Endothelial cell of umbilical vein (primary cell): Measurements from ENCODE around the gene UBL3. TPM values are rescaled to one million over a fixed set of nuclear protein-coding genes. Genes with fewer than 3 reads are reported as not detected.

Source experiments
- BruUV-seq: library from RNA; stranded (reverse); fragments of 400-500 nt; replicated peaks from 2 replicates; lab custom pipeline; 2021; lab: Mats Ljungman, UMichigan
- CTCF ChIA-PET: fragments of 300-600, 350-600 bp; sonication (Branson Sonifier 250); formaldehyde crosslinking; loops from one replicate; lab custom pipeline; 2021; ENCODE audit warnings: antibody characterized with exemption, inconsistent platforms; lab: Charles Lee
- POLR2A ChIA-PET: fragments of 300-600, 350-600 bp; sonication (Branson Sonifier 250); formaldehyde crosslinking; loops from one replicate; lab custom pipeline; 2021; ENCODE audit warnings: antibody characterized with exemption, inconsistent platforms; lab: Charles Lee
- DNase-seq: peaks from one replicate; pipeline ENCODE4 v3.0.0-alpha.2; 2011; ENCODE audit warnings: low read depth, low spot score
- FAIRE-seq: peaks from 2 replicates; lab custom pipeline; 2011; peaks lifted over from hg19 to GRCh38; lab: Jason Lieb, UNC
- H2AFZ ChIP-seq: 2 replicates; pipeline ENCODE4 v1.6.0; 2012; ENCODE audit warnings: low read depth, low read length, control low read depth, inconsistent platforms
- H3K27ac ChIP-seq: 2 replicates; pipeline ENCODE4 v1.5.1; 2011; ENCODE audit warnings: low read depth, mild to moderate bottlenecking, control low read depth, low read length, moderate library complexity; ENCODE audit not compliant: insufficient read depth
- H3K27me3 ChIP-seq, 2 experiments: 2 replicates each; pipeline versions ENCODE4 v1.6.0 to v1.6.1; 2011; ENCODE audit warnings: low read length in 2 of 2, mixed read lengths in 1 of 2; ENCODE audit not compliant: control insufficient read depth in 2 of 2, insufficient read depth in 2 of 2
- H3K36me3 ChIP-seq, 2 experiments: 2 replicates in 1 of 2; 3 replicates in 1 of 2; pipeline ENCODE4 v1.5.1; 2011; ENCODE audit warnings: low read length in 2 of 2, mild to moderate bottlenecking in 1 of 2, moderate library complexity in 1 of 2; ENCODE audit not compliant: control insufficient read depth in 2 of 2, insufficient read depth in 2 of 2; ENCODE audit errors: extremely low read depth in 1 of 2
- H3K4me1 ChIP-seq: 3 replicates; pipeline ENCODE4 v1.5.1; 2011; ENCODE audit warnings: mild to moderate bottlenecking, low read length; ENCODE audit not compliant: control insufficient read depth, insufficient read depth; ENCODE audit errors: extremely low read depth
- H3K4me2 ChIP-seq: 2 replicates; pipeline ENCODE4 v1.6.1; 2011; ENCODE audit warnings: low read length, control low read depth, mixed read lengths; ENCODE audit not compliant: insufficient read depth
- H3K4me3 ChIP-seq, 3 experiments: fragments of 200-600 bp in 1 of 3; sonication (generic), shearing (Covaris generic) in 1 of 3; replicated peaks in 1 of 3; 2 replicates each; pipeline ENCODE4 v1.5.1; 2011 to 2016; ENCODE audit warnings: control low read depth in 3 of 3, low read length in 3 of 3, mild to moderate bottlenecking in 2 of 3, inconsistent platforms in 1 of 3, low read depth in 1 of 3, moderate library complexity in 1 of 3; ENCODE audit not compliant: insufficient read depth in 1 of 3
- H3K79me2 ChIP-seq: 2 replicates; pipeline ENCODE4 v1.6.0; 2012; ENCODE audit warnings: low read length, inconsistent platforms; ENCODE audit not compliant: control insufficient read depth, insufficient read depth
- H3K9ac ChIP-seq: replicated peaks from 2 replicates; pipeline ENCODE3; 2011; ENCODE audit warnings: low read length, control low read depth; ENCODE audit not compliant: insufficient read depth; ENCODE audit errors: extremely low read depth
- H3K9me1 ChIP-seq: replicated peaks from 3 replicates; pipeline ENCODE4 v1.6.0; 2011; ENCODE audit warnings: mild to moderate bottlenecking, low read length; ENCODE audit not compliant: control insufficient read depth, insufficient read depth; ENCODE audit errors: extremely low read depth
- H3K9me3 ChIP-seq: replicated peaks from 2 replicates; pipeline ENCODE4 v1.5.1; 2012; ENCODE audit warnings: low read length, inconsistent platforms; ENCODE audit not compliant: control insufficient read depth, insufficient read depth
- H4K20me1 ChIP-seq: replicated peaks from 2 replicates; pipeline ENCODE3; 2011; ENCODE audit warnings: mild to moderate bottlenecking, low read length; ENCODE audit not compliant: control insufficient read depth, insufficient read depth; ENCODE audit errors: extremely low read depth
- EZH2 ChIP-seq: IDR thresholded peaks from 2 replicates; pipeline ENCODE4 v1.6.1; 2012; ENCODE audit warnings: borderline replicate concordance, low read depth, mild to moderate bottlenecking, moderate library complexity, low read length, inconsistent platforms; ENCODE audit not compliant: severe bottlenecking
- FOS ChIP-seq: IDR thresholded peaks from 2 replicates; pipeline ENCODE4 v1.6.1; 2011; ENCODE audit warnings: mild to moderate bottlenecking, low read length, moderate library complexity, borderline replicate concordance; ENCODE audit not compliant: insufficient read depth
- GATA2 ChIP-seq: IDR thresholded peaks from 2 replicates; pipeline ENCODE4 v1.7.0; 2011; ENCODE audit warnings: low read depth, mild to moderate bottlenecking, moderate library complexity, mixed read lengths, low read length; ENCODE audit not compliant: insufficient read length, insufficient read depth
- JUN ChIP-seq: IDR thresholded peaks from 2 replicates; pipeline ENCODE4 v1.6.1; 2011; ENCODE audit warnings: borderline replicate concordance, low read depth; ENCODE audit not compliant: insufficient read length, insufficient read depth
- MYC ChIP-seq: IDR thresholded peaks from one replicate; pipeline ENCODE4 v1.6.1; 2011; ENCODE audit warnings: mild to moderate bottlenecking, low read depth, low read length
- POLR2A ChIP-seq: IDR thresholded peaks from 2 replicates; pipeline ENCODE4 v1.6.1; 2012; ENCODE audit warnings: low read depth, mild to moderate bottlenecking, control low read depth, low read length
- POLR2AphosphoS5 ChIP-seq: IDR thresholded peaks from 2 replicates; pipeline ENCODE4 v1.6.1; 2012; ENCODE audit warnings: low read depth, mild to moderate bottlenecking, control low read depth, low read length, moderate library complexity; ENCODE audit not compliant: insufficient read depth
- dilution Hi-C: fragments of 300-500 bp; cut with MboI; formaldehyde crosslinking; loops from one replicate; pipeline ENCODE4 v1.15.0; 2019; ENCODE audit warnings: low sequenced_read_pairs; ENCODE audit not compliant: extremely low pct_ligation_motif_present
- intact Hi-C: fragments of 100-400 bp; cut with micrococcal nuclease; formaldehyde crosslinking; loops from one replicate; pipeline ENCODE4 v1.10.0; 2022
- polyA plus RNA-seq, 4 experiments: library from polyadenylated mRNA; depleted of rRNA in 3 of 4; stranded (reverse) in 3 of 4; unstranded in 1 of 4; fragments of >200 nt; gene quantifications; 2 replicates each; pipeline versions ENCODE4 v1.2.1 to v1.2.3, GENCODE V29; 2011 to 2012; ENCODE audit warnings: missing spikeins in 1 of 4
- total RNA-seq: library from RNA; stranded (reverse); gene quantifications from 2 replicates; pipeline ENCODE4 v1.2.3, GENCODE V29; 2021
- TF ChIP-seq, protein P1 (sequence below): IDR thresholded peaks from 2 replicates; pipeline ENCODE4 v1.6.1; 2011; ENCODE audit not compliant: insufficient read depth, insufficient read length
- TF ChIP-seq, protein P2 (sequence below), 2 donors: IDR thresholded peaks; 1 replicate in 1 of 2; 2 replicates in 1 of 2; pipeline ENCODE4 v1.5.1; 2011; ENCODE audit warnings: low read length in 2 of 2, mild to moderate bottlenecking in 2 of 2, moderate library complexity in 2 of 2, control low read depth in 1 of 2, inconsistent platforms in 1 of 2, low read depth in 1 of 2; ENCODE audit not compliant: insufficient read depth in 1 of 2; ENCODE audit errors: extremely low read depth in 1 of 2

UBL3 gene
- total and polyA plus RNA-seq, 2 donors (not counting 3 experiments of a cell fraction or from before 2014, with no cell fraction given): 4.8 to 11.8 TPM

GRCh38 chr13:29782798-29783197, 67.6 kb downstream of the UBL3 start:
- TF ChIP-seq POLR2AphosphoS5: no peak
- TF ChIP-seq, protein P1, sequence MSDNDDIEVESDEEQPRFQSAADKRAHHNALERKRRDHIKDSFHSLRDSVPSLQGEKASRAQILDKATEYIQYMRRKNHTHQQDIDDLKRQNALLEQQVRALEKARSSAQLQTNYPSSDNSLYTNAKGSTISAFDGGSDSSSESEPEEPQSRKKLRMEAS: no peak
- no peak for TF ChIP-seq GATA2
- TF ChIP-seq MYC: no peak
- TF ChIP-seq EZH2: no peak
- TF ChIP-seq, protein P2, sequence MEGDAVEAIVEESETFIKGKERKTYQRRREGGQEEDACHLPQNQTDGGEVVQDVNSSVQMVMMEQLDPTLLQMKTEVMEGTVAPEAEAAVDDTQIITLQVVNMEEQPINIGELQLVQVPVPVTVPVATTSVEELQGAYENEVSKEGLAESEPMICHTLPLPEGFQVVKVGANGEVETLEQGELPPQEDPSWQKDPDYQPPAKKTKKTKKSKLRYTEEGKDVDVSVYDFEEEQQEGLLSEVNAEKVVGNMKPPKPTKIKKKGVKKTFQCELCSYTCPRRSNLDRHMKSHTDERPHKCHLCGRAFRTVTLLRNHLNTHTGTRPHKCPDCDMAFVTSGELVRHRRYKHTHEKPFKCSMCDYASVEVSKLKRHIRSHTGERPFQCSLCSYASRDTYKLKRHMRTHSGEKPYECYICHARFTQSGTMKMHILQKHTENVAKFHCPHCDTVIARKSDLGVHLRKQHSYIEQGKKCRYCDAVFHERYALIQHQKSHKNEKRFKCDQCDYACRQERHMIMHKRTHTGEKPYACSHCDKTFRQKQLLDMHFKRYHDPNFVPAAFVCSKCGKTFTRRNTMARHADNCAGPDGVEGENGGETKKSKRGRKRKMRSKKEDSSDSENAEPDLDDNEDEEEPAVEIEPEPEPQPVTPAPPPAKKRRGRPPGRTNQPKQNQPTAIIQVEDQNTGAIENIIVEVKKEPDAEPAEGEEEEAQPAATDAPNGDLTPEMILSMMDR (IDR thresholded peaks at IDR 0.05; ENCODE audit: extremely low read depth in 1 of 2, insufficient read depth in 1 of 2, low read depth in 1 of 2, low read length in 2 of 2): no peak
- TF ChIP-seq POLR2A: no peak
- no peak for TF ChIP-seq FOS
- no peak for TF ChIP-seq JUN
- Histone ChIP-seq H4K20me1 (no peaks in the 10 kb centered on the region), H3K4me2 (no peak overlapping the region), H3K4me1 (no peaks in the 10 kb centered on the region), H3K4me3 (no peak overlapping the region), H3K79me2 (no peaks in the 10 kb centered on the region), H3K9ac (no peak overlapping the region), H3K36me3 (no peaks in the 10 kb centered on the region), H3K27me3 (no peaks in the 10 kb centered on the region), H3K9me1 (no peaks in the 10 kb centered on the region), H3K9me3 (no peaks in the 10 kb centered on the region), H2AFZ (no peak overlapping the region), H3K27ac (no peak overlapping the region)
- CTCF ChIA-PET: interaction anchor here (1.7 to 2.4 kb wide), 3 partner anchors 8 to 330 kb away, joined by 4 to 10 read pairs (median 8); no protein-coding TSS in a partner anchor
- DNase-seq: no peak
- no peak for FAIRE-seq
- no TSS peak for BruUV-seq
- intact Hi-C loops: no loop called here
- dilution Hi-C loops: no loop called here
- POLR2A ChIA-PET: no interaction called here
